HEK293T (cell line): ENCODE data around the gene HOXC12.

Experiments
- ARNT ChIP-seq: fragments of 450-650 bp; IDR thresholded peaks from 2 replicates; pipeline ENCODE4 v1.6.1; 2017; ENCODE audit warnings: mild to moderate bottlenecking
- FOXK2 ChIP-seq: fragments of 450-650 bp; IDR thresholded peaks from 2 replicates; pipeline ENCODE4 v1.6.1; 2016; ENCODE audit warnings: mild to moderate bottlenecking
- FOXM1 ChIP-seq: fragments of 450-650 bp; IDR thresholded peaks from 2 replicates; pipeline ENCODE4 v1.6.1; 2017; ENCODE audit warnings: mild to moderate bottlenecking, borderline replicate concordance
- NFRKB ChIP-seq: fragments of 450-650 bp; IDR thresholded peaks from 2 replicates; pipeline ENCODE4 v1.6.1; 2016; ENCODE audit warnings: mild to moderate bottlenecking, moderate library complexity
- SP1 ChIP-seq: fragments of 450-650 bp; IDR thresholded peaks from 2 replicates; pipeline ENCODE4 v1.6.1; 2017
- ZNF384 ChIP-seq: fragments of 450-650 bp; IDR thresholded peaks from 2 replicates; pipeline ENCODE4 v1.6.1; 2016
- TF ChIP-seq, protein P1 (sequence below): fragments of 450-650 bp; IDR thresholded peaks from 2 replicates; pipeline ENCODE4 v1.6.1; 2016

DNA sequence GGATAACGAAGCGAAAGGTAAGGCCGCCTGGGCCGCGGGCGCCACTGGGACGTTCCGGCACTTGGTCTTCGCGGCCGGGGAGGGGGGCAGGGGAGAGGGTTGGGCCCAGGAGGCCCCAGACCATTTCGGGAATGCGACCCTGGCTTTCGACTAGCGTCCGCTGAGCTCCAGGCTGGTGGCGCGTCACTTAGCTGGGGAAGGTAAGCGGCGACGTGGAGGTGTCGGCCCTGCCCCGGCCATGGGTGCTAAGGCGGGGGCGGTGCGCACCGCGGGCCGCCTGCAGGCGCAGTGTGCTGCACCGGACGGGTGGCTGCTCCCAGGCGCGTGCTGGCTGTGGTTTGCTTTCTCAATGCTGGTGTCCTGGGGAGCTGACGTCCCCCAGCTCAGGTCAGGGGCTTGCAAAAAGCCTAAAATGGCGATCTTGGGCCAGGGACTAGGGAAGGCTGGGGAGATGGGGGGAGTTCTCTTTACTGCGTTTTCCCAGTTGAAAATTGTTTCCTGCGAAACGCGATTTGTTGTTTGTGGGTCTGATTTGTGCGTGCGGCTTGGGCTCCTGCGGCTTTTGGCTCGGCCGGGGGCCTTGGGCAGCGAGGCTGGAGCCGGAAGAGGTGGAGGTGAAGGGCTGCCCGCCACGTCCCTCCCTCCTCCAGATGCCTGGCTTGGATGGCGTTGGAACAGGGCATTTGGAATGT is 31.4 kb downstream of the HOXC12 start:
- TF ChIP-seq, protein P1, sequence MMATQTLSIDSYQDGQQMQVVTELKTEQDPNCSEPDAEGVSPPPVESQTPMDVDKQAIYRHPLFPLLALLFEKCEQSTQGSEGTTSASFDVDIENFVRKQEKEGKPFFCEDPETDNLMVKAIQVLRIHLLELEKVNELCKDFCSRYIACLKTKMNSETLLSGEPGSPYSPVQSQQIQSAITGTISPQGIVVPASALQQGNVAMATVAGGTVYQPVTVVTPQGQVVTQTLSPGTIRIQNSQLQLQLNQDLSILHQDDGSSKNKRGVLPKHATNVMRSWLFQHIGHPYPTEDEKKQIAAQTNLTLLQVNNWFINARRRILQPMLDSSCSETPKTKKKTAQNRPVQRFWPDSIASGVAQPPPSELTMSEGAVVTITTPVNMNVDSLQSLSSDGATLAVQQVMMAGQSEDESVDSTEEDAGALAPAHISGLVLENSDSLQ = no peak
- TF ChIP-seq ZNF384 = no peak
- no peak; the same call in 1 of the 2 replicates for TF ChIP-seq FOXM1
- TF ChIP-seq SP1 = no peak
- no peak for TF ChIP-seq ARNT
- TF ChIP-seq FOXK2 = no peak
- TF ChIP-seq NFRKB = no peak
